H9 (cell line): ENCODE measurements around the gene POU2F3. TPM values are rescaled to one million over a fixed set of nuclear protein-coding genes. Genes with fewer than 3 reads are reported as not detected.

Experiments
- DNase-seq: peaks from one replicate; pipeline ENCODE4 v3.0.0-alpha.2; 2017
- H2AFZ ChIP-seq: one replicate; pipeline ENCODE4 v1.6.1; 2013; ENCODE audit warnings: mild to moderate bottlenecking, low read length, control low read depth, moderate library complexity
- H2AK5ac ChIP-seq: 2 replicates; pipeline ENCODE4 v1.6.1; 2013; ENCODE audit warnings: low read length, control low read depth, mixed read lengths; ENCODE audit not compliant: insufficient read length
- H2BK120ac ChIP-seq: one replicate; pipeline ENCODE4 v1.6.1; 2013; ENCODE audit warnings: low read depth, mild to moderate bottlenecking, low read length, control low read depth, inconsistent platforms; ENCODE audit not compliant: poor library complexity, severe bottlenecking
- H2BK12ac ChIP-seq: 2 replicates; pipeline ENCODE4 v1.6.1; 2013; ENCODE audit warnings: low read length, control low read depth, mixed read lengths, low read depth; ENCODE audit not compliant: insufficient read length
- H2BK15ac ChIP-seq: 2 replicates; pipeline ENCODE4 v1.6.1; 2013; ENCODE audit warnings: low read depth, low read length, control low read depth
- H2BK20ac ChIP-seq: one replicate; pipeline ENCODE4 v1.6.1; 2013; ENCODE audit warnings: low read depth, mild to moderate bottlenecking, low read length, control low read depth, inconsistent platforms; ENCODE audit not compliant: poor library complexity, severe bottlenecking
- H2BK5ac ChIP-seq: 2 replicates; pipeline ENCODE4 v1.6.1; 2013; ENCODE audit warnings: low read length, control low read depth, mixed read lengths; ENCODE audit not compliant: insufficient read length
- H3K14ac ChIP-seq: 2 replicates; pipeline ENCODE4 v1.6.1; 2013; ENCODE audit warnings: low read length, control low read depth; ENCODE audit not compliant: insufficient read depth
- H3K18ac ChIP-seq: 2 replicates; pipeline ENCODE4 v1.6.1; 2013; ENCODE audit warnings: low read depth, mild to moderate bottlenecking, mixed read lengths, low read length, control low read depth; ENCODE audit not compliant: insufficient read length
- H3K23ac ChIP-seq: 2 replicates; pipeline ENCODE4 v1.6.1; 2013; ENCODE audit warnings: low read length, control low read depth, mixed read lengths, low read depth; ENCODE audit not compliant: insufficient read length
- H3K23me2 ChIP-seq: 2 replicates; pipeline ENCODE4 v1.6.1; 2013; ENCODE audit warnings: low read depth, mild to moderate bottlenecking, mixed read lengths, low read length, control low read depth; ENCODE audit not compliant: insufficient read length, poor library complexity, severe bottlenecking
- H3K27ac ChIP-seq: 2 replicates; pipeline ENCODE4 v1.5.1; 2013; ENCODE audit warnings: low read length, control low read depth, mixed read lengths, low read depth; ENCODE audit not compliant: insufficient read length
- H3K27me3 ChIP-seq: 2 replicates; pipeline ENCODE4 v1.6.1; 2013; ENCODE audit warnings: low read length, control low read depth, inconsistent platforms; ENCODE audit not compliant: insufficient read depth
- H3K4ac ChIP-seq: 2 replicates; pipeline ENCODE4 v1.6.1; 2013; ENCODE audit warnings: low read depth, mild to moderate bottlenecking, control low read depth, inconsistent platforms, low read length, moderate library complexity
- H3K4me1 ChIP-seq: 2 replicates; pipeline ENCODE4 v1.6.1; 2013; ENCODE audit warnings: low read length, control low read depth, inconsistent platforms; ENCODE audit not compliant: insufficient read depth
- H3K4me2 ChIP-seq: 2 replicates; pipeline ENCODE4 v1.6.1; 2013; ENCODE audit warnings: low read length, control low read depth, mixed read lengths; ENCODE audit not compliant: insufficient read length, insufficient read depth
- H3K56ac ChIP-seq: 2 replicates; pipeline ENCODE4 v1.6.1; 2013; ENCODE audit warnings: low read depth, mild to moderate bottlenecking, mixed read lengths, low read length, control low read depth; ENCODE audit not compliant: insufficient read length
- H3K79me1 ChIP-seq: 2 replicates; pipeline ENCODE4 v1.6.1; 2013; ENCODE audit warnings: low read depth, mild to moderate bottlenecking, moderate library complexity, low read length, control low read depth, inconsistent platforms; ENCODE audit not compliant: insufficient read depth, poor library complexity, severe bottlenecking
- H3K79me2 ChIP-seq: 2 replicates; pipeline ENCODE4 v1.6.1; 2013; ENCODE audit warnings: low read length, control low read depth, inconsistent platforms; ENCODE audit not compliant: insufficient read depth
- H3K9ac ChIP-seq: 2 replicates; pipeline ENCODE4 v1.6.1; 2013; ENCODE audit warnings: low read length, control low read depth, mixed read lengths; ENCODE audit not compliant: insufficient read length; ENCODE audit errors: extremely low read depth
- H3K9me3 ChIP-seq: one replicate; pipeline ENCODE4 v1.6.1; 2013; ENCODE audit warnings: low read depth, low read length, inconsistent platforms; ENCODE audit not compliant: control insufficient read depth
- H3T11ph ChIP-seq: one replicate; pipeline ENCODE4 v1.6.1; 2013; ENCODE audit warnings: mild to moderate bottlenecking, low read length, control low read depth, inconsistent platforms
- H4K20me1 ChIP-seq: one replicate; pipeline ENCODE4 v1.6.1; 2013; ENCODE audit not compliant: control insufficient read depth, insufficient read length, insufficient read depth
- H4K5ac ChIP-seq: 2 replicates; pipeline ENCODE4 v1.6.1; 2013; ENCODE audit warnings: low read depth, mild to moderate bottlenecking, mixed read lengths, low read length, control low read depth; ENCODE audit not compliant: insufficient read length
- H4K8ac ChIP-seq: replicated peaks from 2 replicates; pipeline ENCODE4 v1.6.1; 2013; ENCODE audit warnings: low read length, control low read depth, mixed read lengths, low read depth; ENCODE audit not compliant: insufficient read length
- H4K91ac ChIP-seq: 2 replicates; pipeline ENCODE4 v1.6.1; 2013; ENCODE audit warnings: low read depth, mild to moderate bottlenecking, moderate library complexity, mixed read lengths, low read length, control low read depth; ENCODE audit not compliant: insufficient read length
- H3K27ac Mint-ChIP-seq, 3 experiments: 2 replicates in 2 of 3; 3 replicates in 1 of 3; pipeline ENCODE4 v1.8.0; 2020 to 2021; ENCODE audit warnings: mixed read lengths in 3 of 3, mild to moderate bottlenecking in 1 of 3, moderate library complexity in 1 of 3
- H3K27me3 Mint-ChIP-seq: 2 replicates; pipeline ENCODE4 v1.8.0; 2021; ENCODE audit warnings: low read depth, mild to moderate bottlenecking, moderate library complexity, mixed read lengths
- H3K36me3 Mint-ChIP-seq, 3 experiments: 2 replicates in 2 of 3; 3 replicates in 1 of 3; pipeline ENCODE4 v1.8.0; 2020 to 2021; ENCODE audit warnings: low read depth in 3 of 3, mixed read lengths in 3 of 3; ENCODE audit not compliant: insufficient read depth in 1 of 3
- H3K4me1 Mint-ChIP-seq, 2 experiments: 2 replicates each; pipeline ENCODE4 v1.8.0; 2020; ENCODE audit warnings: mixed read lengths in 2 of 2
- H3K4me3 Mint-ChIP-seq, 2 experiments: 2 replicates in 1 of 2; 3 replicates in 1 of 2; pipeline ENCODE4 v1.8.0; 2020 to 2021; ENCODE audit warnings: mild to moderate bottlenecking in 2 of 2, mixed read lengths in 2 of 2, moderate library complexity in 1 of 2
- H3K9me3 Mint-ChIP-seq, 2 experiments: 2 replicates in 1 of 2; 3 replicates in 1 of 2; pipeline ENCODE4 v1.8.0; 2020; ENCODE audit warnings: mild to moderate bottlenecking in 2 of 2, mixed read lengths in 2 of 2, moderate library complexity in 1 of 2
- CTCF ChIP-seq: fragments of 200-600 bp; sonication (generic); conservative IDR thresholded peaks from 3 replicates; pipeline ENCODE4 v1.8.0; 2021; ENCODE audit warnings: antibody characterized with exemption, mild to moderate bottlenecking
- WGBS: extraction: QIAGEN DNeasy Blood & Tissue Kit; methylation state at CpG from one replicate; pipeline ENCODE4 v1.1.7; 2013; ENCODE audit warnings: missing lambda C conversion rate, low lambda C conversion rate, mixed read lengths; ENCODE audit not compliant: insufficient read length; ENCODE audit errors: extremely low coverage; 5-methylcytosine and 5-hydroxymethylcytosine counted together
- total RNA-seq: library from RNA; stranded (reverse); gene quantifications from 2 replicates; pipeline ENCODE4 v1.2.1, GENCODE V29; 2021

Gene POU2F3
- total RNA-seq, 1 experiment from 2014 or later = 1.1 TPM

GRCh38 chr11:120211522-120212258 is 28.2 kb upstream of the POU2F3 start:
- no peak overlapping the region for H2BK20ac ChIP-seq
- no peak overlapping the region for H3K9ac ChIP-seq
- H4K91ac ChIP-seq = no peak overlapping the region
- H3K9me3 ChIP-seq = no peaks in the 10 kb centered on the region
- H2AK5ac ChIP-seq = no peak overlapping the region
- H3K4ac ChIP-seq = no peak overlapping the region
- H3K4me1 ChIP-seq = no peaks in the 10 kb centered on the region
- H2BK12ac ChIP-seq = no peak overlapping the region
- no peak for TF ChIP-seq CTCF
- H3K4me3 Mint-ChIP-seq = peak overlapping the region; percentile 68 to 89
- peaks cover 83% of the 10 kb centered on the region for H3K27me3 ChIP-seq
- no peak overlapping the region for H3K14ac ChIP-seq
- H3K27ac ChIP-seq = no peak overlapping the region
- H3K4me1 Mint-ChIP-seq = peaks cover 30 to 32% of the 10 kb centered on the region in 2 experiments
- H2BK5ac ChIP-seq = no peak overlapping the region
- H3T11ph ChIP-seq = no peak overlapping the region
- H3K79me2 ChIP-seq = no peaks in the 10 kb centered on the region
- no CpG with 5 or more reads among the region's 18 CpGs for WGBS
- H4K20me1 ChIP-seq = no peaks in the 10 kb centered on the region
- no peak overlapping the region for H2AFZ ChIP-seq
- no peak overlapping the region for H2BK15ac ChIP-seq
- no peaks in the 10 kb centered on the region for H3K36me3 Mint-ChIP-seq
- no peak for DNase-seq
- H3K27me3 Mint-ChIP-seq = peaks cover 96% of the 10 kb centered on the region
- no peak overlapping the region for H2BK120ac ChIP-seq
- no peak overlapping the region for H3K56ac ChIP-seq
- peak overlapping the region; percentile 84 for H3K4me2 ChIP-seq
- no peak overlapping the region for H3K23ac ChIP-seq
- H3K9me3 Mint-ChIP-seq = no peaks in the 10 kb centered on the region
- no peaks in the 10 kb centered on the region for H3K79me1 ChIP-seq
- no peak overlapping the region for H3K18ac ChIP-seq
- H3K23me2 ChIP-seq = peaks cover 11% of the 10 kb centered on the region
- H4K5ac ChIP-seq = no peak overlapping the region
- H4K8ac ChIP-seq = no peak overlapping the region
- H3K27ac Mint-ChIP-seq = no peak overlapping the region
